Central memory CD4-positive, alpha-beta T cell (primary cell): ENCODE data around the gene PRRC2C.
A peak's percentile ranks its signal among the peaks of the same experiment; 100 is the strongest.
"Not testable (repeated sequence)": the region's sequence is repeated elsewhere in the genome, so short reads cannot be mapped to it uniquely, and the experiment has no call there.

Source experiments
- DNase-seq: peaks from one replicate; pipeline ENCODE4 v3.0.0; 2022
- total RNA-seq, 3 experiments: gene quantifications; one replicate each; lab custom pipeline; 2026; lab: John Stamatoyannopoulos, UW

PRRC2C gene
- total RNA-seq: 342 to 710 (median 361) reads per million in 3 experiments

DNA sequence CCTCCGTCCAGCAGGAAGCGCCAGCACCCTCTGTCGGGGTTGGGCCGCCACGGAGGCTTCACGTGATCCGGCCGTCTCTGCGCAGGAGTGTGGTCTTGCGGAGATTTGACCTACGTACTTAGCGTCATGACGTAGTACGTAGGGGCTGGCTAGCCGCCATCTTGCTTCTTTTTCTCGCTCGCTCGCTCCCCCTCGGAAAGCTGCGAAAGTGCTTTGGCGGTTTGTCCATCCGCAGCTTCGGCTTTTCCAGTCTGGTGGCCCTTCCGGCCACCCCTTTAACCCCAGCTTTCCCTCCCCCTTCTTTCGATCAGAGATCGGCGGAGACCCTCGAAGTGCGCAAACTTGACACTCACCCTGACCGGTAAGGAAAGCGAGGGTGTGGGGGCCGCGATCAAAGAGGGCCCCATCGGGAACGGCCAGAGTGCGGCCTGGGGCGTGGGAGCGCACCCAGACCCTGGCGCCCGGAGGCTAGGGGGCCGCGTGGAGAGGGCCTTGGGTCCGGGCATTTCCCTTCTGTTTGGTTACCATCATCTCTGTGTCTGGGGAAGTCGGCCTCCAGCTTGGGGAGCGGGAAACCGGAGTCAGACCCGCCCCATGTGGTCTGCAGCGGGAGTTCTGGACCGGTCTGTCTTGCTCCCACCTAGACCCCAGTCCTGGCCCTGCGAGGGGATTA lies at the start of gene PRRC2C:
Gene PRRC2C (plus strand): TSS at position 156 of the 673 bp plus-strand sequence. CDS start 26,559 bp downstream, outside the sequence.
- DNase-seq: peak; percentile 93

- no peak for DNase-seq
These were observed 46.9 kb upstream of the PRRC2C start for GRCh38 chr1:171438441-171438840.

DNA sequence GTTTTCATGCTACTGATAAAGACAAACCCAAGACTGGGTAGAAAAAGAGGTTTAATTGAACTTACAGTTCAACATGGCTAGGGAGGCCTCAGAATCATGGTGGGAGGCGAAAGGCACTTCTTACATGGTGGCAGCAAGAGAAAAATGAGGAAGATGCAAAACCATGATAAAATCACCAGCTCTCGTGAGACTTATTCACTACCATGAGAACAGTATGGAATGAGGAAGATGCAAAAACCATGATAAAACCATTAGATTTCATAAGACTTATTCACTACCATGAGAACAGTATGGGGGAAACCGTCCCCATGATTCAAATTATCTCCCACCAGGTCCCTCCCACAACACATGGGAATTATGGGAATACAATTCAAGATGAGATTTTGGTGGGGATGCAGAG lies 45.1 kb upstream of the PRRC2C start:
- DNase-seq: not testable (repeated sequence)

GRCh38 chr1:171441278-171441895 lies 43.9 kb upstream of the PRRC2C start:
- DNase-seq: not testable (repeated sequence)

DNA sequence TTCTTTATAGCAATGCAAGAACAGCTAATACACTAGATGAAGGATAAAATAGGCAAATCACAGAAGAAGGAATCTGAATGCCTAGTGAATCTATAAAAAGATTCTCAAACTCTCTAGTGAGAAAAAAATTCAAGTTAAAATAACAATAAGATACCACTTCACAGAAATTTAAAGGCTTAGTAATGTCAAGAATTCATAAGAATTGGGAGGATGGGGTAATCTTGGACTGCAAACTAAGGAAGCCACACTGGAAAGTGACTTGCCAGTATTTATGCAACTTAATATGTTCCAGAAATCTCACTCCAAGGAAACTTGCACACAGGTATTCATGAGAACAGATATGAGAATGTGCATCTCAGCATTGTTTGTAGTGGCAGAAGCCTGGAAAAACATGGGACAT lies 38.9 kb upstream of the PRRC2C start:
- DNase-seq: no peak

- no peak for DNase-seq
These were observed 29.4 kb upstream of the PRRC2C start for GRCh38 chr1:171455967-171456366.

DNA sequence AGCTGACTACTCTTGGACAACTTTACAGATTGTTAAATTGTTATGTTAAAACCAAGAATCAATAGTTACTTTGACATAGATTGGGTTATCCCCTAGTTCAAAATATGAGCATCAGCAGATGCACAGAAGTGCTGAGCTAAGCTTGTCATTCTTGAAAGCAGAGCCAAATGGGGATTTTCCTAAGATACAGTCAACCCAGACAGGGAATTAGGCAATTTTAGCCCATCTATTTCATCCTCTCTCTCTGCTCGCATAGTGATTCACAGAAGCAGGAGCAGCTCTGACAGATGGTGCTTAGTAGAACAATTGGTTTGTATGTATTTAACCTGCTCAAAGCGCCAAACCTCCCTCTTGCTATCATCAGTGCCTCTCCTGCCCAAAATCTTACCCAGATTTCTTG lies 27.9 kb upstream of the PRRC2C start:
- no peak for DNase-seq

DNA sequence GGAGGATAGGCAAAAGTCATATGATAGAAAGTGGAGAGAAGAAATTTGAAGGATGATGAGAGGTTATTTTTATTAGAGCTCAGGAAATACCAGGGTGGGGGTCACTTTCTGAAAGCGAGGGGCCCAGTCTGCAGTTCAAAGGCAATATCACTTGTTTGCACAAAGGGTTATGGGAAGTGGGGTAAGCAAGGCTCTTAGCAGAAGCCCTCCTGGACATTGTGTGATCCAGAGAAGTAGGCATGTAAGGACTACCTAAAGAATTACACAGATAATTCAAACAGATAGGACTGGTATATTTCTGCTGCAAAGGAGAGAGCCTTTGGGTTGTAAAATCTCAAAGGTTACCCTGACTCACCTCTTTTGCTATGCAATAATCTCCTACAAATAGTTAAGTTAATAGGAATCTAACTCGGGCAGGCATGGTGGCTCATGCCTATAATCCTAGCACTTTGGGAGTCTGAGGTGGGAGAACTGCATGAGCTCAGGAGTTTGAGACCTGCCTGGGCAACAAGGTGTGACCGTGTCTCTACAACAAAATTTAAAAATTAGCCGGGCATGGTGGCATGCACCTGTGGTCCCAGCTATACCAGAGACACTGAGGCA lies 25.2 kb upstream of the PRRC2C start:
- no peak for DNase-seq

- no peak for DNase-seq
These were observed 17.7 kb upstream of the PRRC2C start for GRCh38 chr1:171467626-171468025.

GRCh38 chr1:171468120-171468750 lies 17.1 kb upstream of the PRRC2C start:
- no peak for DNase-seq

DNA sequence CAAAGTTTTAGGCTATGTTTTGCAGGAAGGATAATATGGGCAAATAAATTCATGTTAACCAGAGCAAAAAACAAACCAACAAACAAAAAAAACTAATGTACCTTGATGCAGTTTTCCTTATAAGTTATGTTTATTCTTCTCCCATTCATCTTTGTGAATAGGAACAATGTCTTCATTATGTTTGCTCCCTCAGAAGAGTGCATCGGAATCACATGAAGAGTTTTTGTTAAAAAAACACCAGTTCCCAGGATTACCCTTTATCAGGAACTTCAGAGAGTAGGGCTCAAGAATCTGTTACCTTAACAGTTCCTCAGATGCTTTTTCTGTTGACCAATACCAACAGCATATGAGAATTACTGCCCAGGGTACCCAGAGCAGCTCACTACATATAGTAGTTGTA lies 14.6 kb upstream of the PRRC2C start:
- no peak for DNase-seq

DNA sequence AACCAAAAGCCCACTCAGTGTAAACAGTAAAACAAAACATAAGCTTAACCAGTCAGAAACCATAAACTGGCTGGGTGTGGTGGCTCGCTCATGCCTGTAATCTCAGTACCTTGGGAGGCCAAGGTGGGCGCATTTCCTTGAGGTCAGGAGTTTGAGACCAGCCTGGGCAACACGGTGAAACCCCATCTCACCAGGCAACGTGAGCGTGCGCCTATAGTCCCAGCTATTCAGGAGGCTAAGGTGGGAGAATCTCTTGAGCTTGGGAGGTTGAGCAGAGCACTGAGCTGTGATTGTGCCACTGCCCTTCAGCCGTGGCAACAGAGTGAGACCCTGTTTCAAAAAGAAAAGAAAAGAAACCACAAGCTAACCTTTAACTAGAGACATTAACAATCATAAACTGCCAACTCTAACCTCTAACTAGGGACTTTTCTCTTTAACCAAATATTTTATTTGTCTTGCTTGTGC lies 13.1 kb upstream of the PRRC2C start:
- DNase-seq: no peak

DNA sequence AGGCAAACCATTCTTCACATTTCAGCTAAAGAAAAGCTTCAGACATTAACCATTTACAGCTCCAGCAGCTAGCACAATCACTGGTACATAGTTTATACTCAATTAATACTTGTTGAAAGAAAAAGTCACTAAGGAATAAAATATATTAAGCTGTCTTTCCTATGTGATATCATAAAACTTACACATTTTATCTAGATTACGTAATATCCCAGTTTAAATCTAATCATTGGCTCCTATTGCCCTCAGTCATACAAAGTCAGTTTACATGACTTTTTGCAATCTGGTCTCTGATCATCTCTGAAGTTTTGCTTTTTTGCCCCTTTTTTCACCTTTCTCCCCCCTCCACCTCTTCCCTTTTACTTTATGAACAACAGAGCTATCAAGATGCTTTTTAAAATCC lies 8.5 kb upstream of the PRRC2C start:
- DNase-seq: no peak

- DNase-seq: no peak
These were observed 7.5 kb upstream of the PRRC2C start for GRCh38 chr1:171477804-171478203.

GRCh38 chr1:171480035-171480434 lies 5.3 kb upstream of the PRRC2C start:
- no peak for DNase-seq

- DNase-seq: no peak
These were observed 463 bp upstream of the PRRC2C start for GRCh38 chr1:171484760-171485374.

DNA sequence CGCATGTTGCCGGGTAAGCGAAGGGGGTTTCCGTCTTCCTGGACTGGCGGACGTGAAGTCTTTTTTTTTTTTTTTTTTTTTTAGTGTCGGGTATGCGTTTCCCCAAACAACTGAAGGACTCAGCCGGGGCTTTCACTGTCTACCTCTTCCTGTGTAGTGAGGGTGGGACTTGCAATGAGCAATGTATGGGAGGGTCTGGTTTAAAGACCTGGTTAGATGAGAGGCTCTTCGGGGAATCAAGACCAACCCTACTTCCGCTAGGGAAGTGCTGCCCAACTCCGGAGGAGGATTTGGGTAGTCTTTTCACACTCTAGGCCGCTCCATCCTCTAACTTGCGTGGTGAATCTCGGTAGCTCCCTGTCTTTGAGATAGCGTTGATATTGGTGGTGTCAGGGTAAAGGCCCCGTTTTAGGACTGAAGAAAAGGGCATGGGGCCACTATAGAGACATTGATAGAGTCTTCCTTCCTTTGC lies 754 bp downstream of the PRRC2C start:
- no peak for DNase-seq

DNA sequence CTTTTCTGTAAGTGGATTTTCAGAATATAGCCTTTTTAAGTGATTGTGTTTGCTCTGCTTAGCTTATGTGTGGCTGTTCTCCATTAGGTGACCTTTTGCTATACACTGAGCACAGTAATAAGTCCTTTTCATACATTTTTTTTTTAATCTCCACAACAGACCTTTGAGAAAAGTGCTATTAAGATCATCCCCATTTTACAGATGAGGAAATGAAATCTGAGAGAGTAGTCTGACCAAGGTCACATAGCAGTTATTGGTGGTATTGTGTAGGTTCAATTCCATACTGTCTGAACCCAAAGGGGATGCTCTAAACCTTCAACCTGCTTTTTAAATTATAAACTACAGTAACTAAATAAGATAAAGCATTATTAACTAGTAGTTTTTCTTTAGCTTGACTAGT lies 1.7 kb downstream of the PRRC2C start:
- no peak for DNase-seq

GRCh38 chr1:171488190-171488929 lies 3.0 kb downstream of the PRRC2C start:
- no peak for DNase-seq

DNA sequence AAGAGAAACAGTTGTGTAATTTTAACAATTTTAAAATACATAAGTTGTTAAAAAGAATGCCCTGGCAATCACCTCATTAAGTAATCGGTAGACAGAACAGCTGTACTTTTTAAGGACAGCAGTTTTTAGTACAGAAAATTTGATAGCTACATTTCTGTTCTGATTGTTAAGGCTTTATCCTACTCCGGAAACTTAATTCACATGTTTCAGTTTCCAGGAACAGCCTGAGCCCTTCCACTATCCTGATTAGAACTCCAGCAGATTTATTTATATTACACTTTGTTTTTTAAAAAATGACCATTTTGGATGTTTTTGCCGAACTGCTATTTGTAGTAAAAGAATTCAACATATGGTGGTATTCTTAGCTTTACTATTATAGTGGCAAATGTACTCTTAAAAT lies 8.7 kb downstream of the PRRC2C start:
- no peak for DNase-seq

DNA sequence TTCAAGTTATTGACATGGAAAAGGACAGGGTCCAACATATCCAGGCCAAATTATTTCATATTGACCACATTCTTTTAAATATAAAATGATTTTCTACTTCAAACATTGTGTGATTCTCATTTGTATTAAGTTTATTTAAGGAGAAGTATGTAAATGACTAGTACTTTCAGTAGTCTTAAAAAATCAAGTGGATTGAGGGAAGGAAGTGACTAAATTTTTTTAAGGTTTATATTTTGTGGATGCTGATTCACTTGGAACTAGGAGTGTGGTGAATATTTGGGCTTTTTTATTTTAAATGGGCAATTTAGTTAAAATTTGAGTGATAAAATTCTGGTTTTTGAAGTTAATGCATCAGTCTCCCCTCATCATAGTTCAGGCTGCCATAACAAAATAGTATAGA lies 10.1 kb downstream of the PRRC2C start:
- DNase-seq: no peak

DNA sequence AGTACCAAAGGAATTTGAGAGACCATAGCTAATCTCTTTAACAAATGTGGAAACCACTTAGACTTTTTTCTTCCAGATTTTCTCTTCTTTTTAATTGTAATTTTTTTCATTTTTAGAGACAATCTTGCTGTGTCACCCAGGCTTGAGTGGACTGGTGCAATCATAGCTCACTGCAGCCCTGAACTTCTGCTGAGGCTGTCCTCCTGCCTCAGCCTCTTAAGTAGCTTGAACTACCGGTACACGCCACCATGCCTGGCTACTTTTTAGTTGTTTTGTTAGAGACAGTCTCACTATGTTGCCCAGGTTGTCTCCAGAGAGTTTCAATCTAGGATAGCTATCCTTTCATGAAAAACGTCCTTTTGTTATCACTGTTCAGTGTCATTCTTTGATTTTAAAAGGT lies 15.0 kb downstream of the PRRC2C start:
- DNase-seq: no peak
